IPS-20b (cell line): ENCODE measurements around the gene PDZD2.

Source experiments
- H3K27ac ChIP-seq: one replicate; pipeline ENCODE4 v1.5.1; 2013; ENCODE audit warnings: low read length
- H3K27me3 ChIP-seq: 2 replicates; pipeline ENCODE4 v1.6.1; 2013; ENCODE audit warnings: mild to moderate bottlenecking, low read length, inconsistent platforms; ENCODE audit not compliant: insufficient read depth
- H3K36me3 ChIP-seq: 2 replicates; pipeline ENCODE4 v1.6.1; 2013; ENCODE audit warnings: low read depth, mild to moderate bottlenecking, inconsistent platforms, low read length, moderate library complexity; ENCODE audit not compliant: insufficient read depth
- H3K4me1 ChIP-seq: 2 replicates; pipeline ENCODE4 v1.6.1; 2013; ENCODE audit warnings: mild to moderate bottlenecking, control low read depth, inconsistent platforms, low read length, moderate library complexity; ENCODE audit not compliant: insufficient read depth
- H3K4me3 ChIP-seq: 2 replicates; pipeline ENCODE4 v1.5.1; 2013; ENCODE audit warnings: mild to moderate bottlenecking, low read length, inconsistent platforms
- H3K9ac ChIP-seq: 2 replicates; pipeline ENCODE4 v1.6.1; 2013; ENCODE audit warnings: low read depth, mild to moderate bottlenecking, inconsistent platforms, low read length, moderate library complexity
- H3K9me3 ChIP-seq: 2 replicates; pipeline ENCODE4 v1.6.1; 2013; ENCODE audit warnings: mild to moderate bottlenecking, low read depth, low read length, inconsistent platforms; ENCODE audit not compliant: insufficient read depth

PDZD2 gene

GRCh38 chr5:31698673-31699072 is 59.7 kb downstream of the PDZD2 start:
- no peak overlapping the region for H3K9ac ChIP-seq
- H3K27ac ChIP-seq, result no peak overlapping the region
- no peaks in the 10 kb centered on the region for H3K4me1 ChIP-seq
- H3K27me3 ChIP-seq, result no peaks in the 10 kb centered on the region
- H3K4me3 ChIP-seq, result no peak overlapping the region
- no peaks in the 10 kb centered on the region for H3K36me3 ChIP-seq
- no peaks in the 10 kb centered on the region for H3K9me3 ChIP-seq

GRCh38 chr5:31701642-31702299 is 62.8 kb downstream of the PDZD2 start:
- Histone ChIP-seq H3K36me3 (no peaks in the 10 kb centered on the region), H3K9ac (no peak overlapping the region), H3K9me3 (no peaks in the 10 kb centered on the region), H3K4me3 (no peak overlapping the region), H3K27ac (no peak overlapping the region), H3K4me1 (no peaks in the 10 kb centered on the region), H3K27me3 (no peaks in the 10 kb centered on the region)

GRCh38 chr5:31702712-31703111 is 63.8 kb downstream of the PDZD2 start:
- H3K9ac ChIP-seq, result no peak overlapping the region
- H3K4me3 ChIP-seq, result no peak overlapping the region
- no peaks in the 10 kb centered on the region for H3K27me3 ChIP-seq
- no peaks in the 10 kb centered on the region for H3K4me1 ChIP-seq
- no peak overlapping the region for H3K27ac ChIP-seq
- H3K36me3 ChIP-seq, result no peaks in the 10 kb centered on the region
- H3K9me3 ChIP-seq, result no peaks in the 10 kb centered on the region

GRCh38 chr5:31703757-31704156 is 64.8 kb downstream of the PDZD2 start:
- no peaks in the 10 kb centered on the region for H3K36me3 ChIP-seq
- no peak overlapping the region for H3K4me3 ChIP-seq
- no peaks in the 10 kb centered on the region for H3K27me3 ChIP-seq
- H3K27ac ChIP-seq, result no peak overlapping the region
- no peak overlapping the region for H3K9ac ChIP-seq
- H3K4me1 ChIP-seq, result no peaks in the 10 kb centered on the region
- no peaks in the 10 kb centered on the region for H3K9me3 ChIP-seq

GRCh38 chr5:31706186-31706585 is 67.3 kb downstream of the PDZD2 start:
- H3K9me3 ChIP-seq, result no peaks in the 10 kb centered on the region
- H3K4me3 ChIP-seq, result no peak overlapping the region
- no peaks in the 10 kb centered on the region for H3K27me3 ChIP-seq
- no peak overlapping the region for H3K27ac ChIP-seq
- no peaks in the 10 kb centered on the region for H3K4me1 ChIP-seq
- no peak overlapping the region for H3K9ac ChIP-seq
- no peaks in the 10 kb centered on the region for H3K36me3 ChIP-seq

- no peak overlapping the region for H3K9ac ChIP-seq
- no peaks in the 10 kb centered on the region for H3K27me3 ChIP-seq
- no peaks in the 10 kb centered on the region for H3K4me1 ChIP-seq
- no peak overlapping the region for H3K4me3 ChIP-seq
- H3K9me3 ChIP-seq, result no peaks in the 10 kb centered on the region
- no peaks in the 10 kb centered on the region for H3K36me3 ChIP-seq
- no peak overlapping the region for H3K27ac ChIP-seq
These were observed 68.4 kb downstream of the PDZD2 start for GRCh38 chr5:31707329-31707728.

GRCh38 chr5:31708089-31708488 is 69.2 kb downstream of the PDZD2 start:
- H3K4me3 ChIP-seq, result no peak overlapping the region
- H3K4me1 ChIP-seq, result no peaks in the 10 kb centered on the region
- no peaks in the 10 kb centered on the region for H3K36me3 ChIP-seq
- no peak overlapping the region for H3K9ac ChIP-seq
- H3K27me3 ChIP-seq, result no peaks in the 10 kb centered on the region
- no peak overlapping the region for H3K27ac ChIP-seq
- no peaks in the 10 kb centered on the region for H3K9me3 ChIP-seq

- Histone ChIP-seq H3K9me3 (no peaks in the 10 kb centered on the region), H3K27ac (no peak overlapping the region), H3K27me3 (no peaks in the 10 kb centered on the region), H3K9ac (no peak overlapping the region), H3K4me1 (no peaks in the 10 kb centered on the region), H3K4me3 (no peak overlapping the region), H3K36me3 (no peaks in the 10 kb centered on the region)
These were observed 72.4 kb downstream of the PDZD2 start for GRCh38 chr5:31711363-31711762.

GRCh38 chr5:31711935-31712592 is 73.1 kb downstream of the PDZD2 start:
- no peaks in the 10 kb centered on the region for H3K9me3 ChIP-seq
- no peak overlapping the region for H3K9ac ChIP-seq
- H3K27ac ChIP-seq, result no peak overlapping the region
- H3K4me1 ChIP-seq, result no peaks in the 10 kb centered on the region
- no peak overlapping the region for H3K4me3 ChIP-seq
- no peaks in the 10 kb centered on the region for H3K36me3 ChIP-seq
- H3K27me3 ChIP-seq, result no peaks in the 10 kb centered on the region

- H3K27me3 ChIP-seq, result no peaks in the 10 kb centered on the region
- no peaks in the 10 kb centered on the region for H3K4me1 ChIP-seq
- H3K36me3 ChIP-seq, result no peaks in the 10 kb centered on the region
- H3K4me3 ChIP-seq, result no peak overlapping the region
- no peaks in the 10 kb centered on the region for H3K9me3 ChIP-seq
- H3K27ac ChIP-seq, result no peak overlapping the region
- no peak overlapping the region for H3K9ac ChIP-seq
These were observed 78.6 kb downstream of the PDZD2 start for GRCh38 chr5:31717561-31717960.

- Histone ChIP-seq H3K36me3 (no peaks in the 10 kb centered on the region), H3K4me1 (no peaks in the 10 kb centered on the region), H3K27ac (no peak overlapping the region), H3K9ac (no peak overlapping the region), H3K9me3 (no peaks in the 10 kb centered on the region), H3K4me3 (no peak overlapping the region), H3K27me3 (no peaks in the 10 kb centered on the region)
These were observed 81.1 kb downstream of the PDZD2 start for GRCh38 chr5:31720004-31720403.

- no peak overlapping the region for H3K9ac ChIP-seq
- H3K27me3 ChIP-seq, result no peaks in the 10 kb centered on the region
- no peak overlapping the region for H3K4me3 ChIP-seq
- H3K27ac ChIP-seq, result no peak overlapping the region
- H3K36me3 ChIP-seq, result no peaks in the 10 kb centered on the region
- H3K9me3 ChIP-seq, result no peaks in the 10 kb centered on the region
- no peaks in the 10 kb centered on the region for H3K4me1 ChIP-seq
These were observed 81.9 kb downstream of the PDZD2 start for GRCh38 chr5:31720811-31721345.
